GM18861 (cell line): ENCODE measurements around the gene RAB40C.

Source experiments
- ATAC-seq: cut with Tn5 transposase; IDR thresholded peaks from one replicate; pipeline ENCODE4 v1.9.1; 2021; ENCODE audit not compliant: unreplicated experiment

Gene RAB40C

DNA sequence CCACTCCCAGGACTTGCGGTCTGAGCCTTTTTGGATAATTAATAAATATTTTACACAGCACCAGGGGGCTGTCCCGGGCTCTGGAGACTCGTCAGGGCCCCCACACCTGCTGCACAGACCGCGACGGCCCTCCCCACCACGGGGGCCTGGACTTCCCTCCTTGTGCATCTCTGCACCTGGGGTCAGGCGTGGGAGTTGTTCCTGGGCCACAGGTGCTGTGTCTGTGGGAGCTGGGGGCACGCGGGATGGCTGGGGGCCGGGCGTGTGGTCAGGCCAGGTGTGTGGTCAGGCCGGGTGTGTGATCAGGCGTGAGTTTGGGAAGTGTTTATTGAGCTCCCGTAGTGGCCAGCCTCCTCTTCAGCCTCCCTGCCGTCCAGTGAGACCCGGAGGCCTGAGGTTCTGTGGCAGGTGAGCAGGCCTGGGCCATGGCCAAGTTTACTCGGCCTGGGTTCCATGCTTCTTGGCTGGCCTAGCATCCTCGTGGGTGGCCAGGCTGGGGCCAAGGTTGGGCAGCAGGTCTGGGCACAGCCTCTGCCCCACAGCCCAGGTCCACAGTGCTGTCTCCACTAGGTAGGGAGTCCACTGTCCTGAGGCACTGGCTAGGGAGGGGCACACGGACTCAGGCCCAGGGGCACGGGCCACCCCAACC, 88.5 kb downstream of the RAB40C start:
- no peak for ATAC-seq
